Activated gamma-delta T cell treated with Interleukin-2 at 50 U/mL for 16 hours (primary cell): Measurements from ENCODE around the gene WIPF3.

ENCODE experiments used
- DNase-seq: peaks from one replicate; pipeline ENCODE4 v3.0.0-alpha.2; 2020

WIPF3 gene

GRCh38 chr7:29809533-29810155, 3.3 kb downstream of the WIPF3 start:
- DNase-seq: no peak

GRCh38 chr7:29810297-29810696, 4.0 kb downstream of the WIPF3 start:
- no peak for DNase-seq

- DNase-seq: no peak
These were observed 4.6 kb downstream of the WIPF3 start for GRCh38 chr7:29810813-29811482.

- DNase-seq: no peak
These were observed 5.3 kb downstream of the WIPF3 start for GRCh38 chr7:29811586-29811985.

GRCh38 chr7:29812185-29812876, 6.0 kb downstream of the WIPF3 start:
- no peak for DNase-seq

- no peak for DNase-seq
These were observed 9.1 kb downstream of the WIPF3 start for GRCh38 chr7:29815181-29816105.

GRCh38 chr7:29818308-29818707, 12.0 kb downstream of the WIPF3 start:
- no peak for DNase-seq

- no peak for DNase-seq
These were observed 19.6 kb downstream of the WIPF3 start for GRCh38 chr7:29825775-29826529.

GRCh38 chr7:29826530-29826822, 20.2 kb downstream of the WIPF3 start:
- DNase-seq: no peak

- DNase-seq: no peak
These were observed 20.6 kb downstream of the WIPF3 start for GRCh38 chr7:29826904-29827303.

- no peak for DNase-seq
These were observed 25.4 kb downstream of the WIPF3 start for GRCh38 chr7:29831705-29832104.

- DNase-seq: no peak
These were observed 27.6 kb downstream of the WIPF3 start for GRCh38 chr7:29833929-29834328.

- DNase-seq: no peak
These were observed 29.4 kb downstream of the WIPF3 start for GRCh38 chr7:29835718-29836117.

GRCh38 chr7:29839302-29839701, 33.0 kb downstream of the WIPF3 start:
- DNase-seq: no peak

GRCh38 chr7:29839921-29840320, 33.6 kb downstream of the WIPF3 start:
- no peak for DNase-seq

- DNase-seq: no peak
These were observed 34.4 kb downstream of the WIPF3 start for GRCh38 chr7:29840701-29841100.

- no peak for DNase-seq
These were observed 35.8 kb downstream of the WIPF3 start for GRCh38 chr7:29841926-29842701.

GRCh38 chr7:29843093-29843492, 36.8 kb downstream of the WIPF3 start:
- no peak for DNase-seq

- DNase-seq: no peak
These were observed 37.4 kb downstream of the WIPF3 start for GRCh38 chr7:29843726-29844125.

GRCh38 chr7:29844559-29844958, 38.3 kb downstream of the WIPF3 start:
- DNase-seq: no peak

- no peak for DNase-seq
These were observed 41.2 kb downstream of the WIPF3 start for GRCh38 chr7:29847496-29847895.

GRCh38 chr7:29847916-29848315, 41.6 kb downstream of the WIPF3 start:
- DNase-seq: no peak
